A549 (cell line): ENCODE results near the gene TRDN. TPM values are rescaled to one million over a fixed set of nuclear protein-coding genes. Genes with fewer than 3 reads are reported as not detected.
"Not testable (repeated sequence)": the region's sequence is repeated elsewhere in the genome, so short reads cannot be mapped to it uniquely, and the experiment has no call there.

Source experiments
- ATAC-seq, 2 experiments: fragments of 200-7000 bp in 1 of 2; fragments of >200 bp in 1 of 2; cut with Nextera tagmentation in 1 of 2; cut with Tn5 transposase in 1 of 2; 3 replicates each; pipeline versions ENCODE4 v1.8.0 to v1.9.1; 2018 to 2020; ENCODE audit warnings: mild to moderate bottlenecking in 1 of 2, moderate library complexity in 1 of 2
- CTCF ChIA-PET: fragments of 300-600 bp; sonication (Branson Sonifier 250); formaldehyde crosslinking; extraction: SDS; loops from one replicate; lab custom pipeline; 2021; ENCODE audit warnings: antibody characterized with exemption, inconsistent platforms; lab: Yijun Ruan, JAX
- POLR2A ChIA-PET: fragments of 350-600 bp; formaldehyde crosslinking; extraction: SDS; loops from one replicate; lab custom pipeline; 2021; ENCODE audit warnings: antibody characterized with exemption, inconsistent platforms; lab: Yijun Ruan, JAX
- DNase-seq, 2 experiments: peaks; one replicate each; pipeline versions ENCODE4 v3.0.0 to v3.0.0-alpha.2; 2011 to 2016; ENCODE audit warnings: low read depth in 1 of 2, low spot score in 1 of 2
- FAIRE-seq: peaks from 2 replicates; lab custom pipeline; 2011; peaks lifted over from hg19 to GRCh38; lab: Jason Lieb, UNC
- H3K27ac ChIP-seq, 2 experiments: fragments of >200 bp; sonication (Bioruptor Twin); formaldehyde crosslinking; 3 replicates each; pipeline ENCODE4 v1.5.1; 2016 to 2017
- H3K4me1 ChIP-seq: fragments of >200 bp; sonication (Bioruptor Twin); formaldehyde crosslinking; 3 replicates; pipeline ENCODE4 v1.6.1; 2016
- H3K4me2 ChIP-seq: fragments of >200 bp; sonication (Bioruptor Twin); formaldehyde crosslinking; 3 replicates; pipeline ENCODE4 v1.6.1; 2016
- H3K4me3 ChIP-seq: fragments of >200 bp; sonication (Bioruptor Twin); formaldehyde crosslinking; 3 replicates; pipeline ENCODE4 v1.5.1; 2016
- H3K9me3 ChIP-seq: fragments of >200 bp; sonication (Bioruptor Twin); formaldehyde crosslinking; 3 replicates; pipeline ENCODE4 v1.6.1; 2016
- CBX2 ChIP-seq: fragments of 200-600 bp; sonication (generic); IDR thresholded peaks from 2 replicates; pipeline ENCODE4 v1.6.1; 2016; ENCODE audit warnings: low read depth, mild to moderate bottlenecking, borderline replicate concordance
- CHD2 ChIP-seq: fragments of 150-350 bp; IDR thresholded peaks from 2 replicates; pipeline ENCODE4 v1.6.1; 2014; ENCODE audit warnings: low read length; ENCODE audit not compliant: partially characterized antibody
- CHD4 ChIP-seq: fragments of 200-600 bp; sonication (generic); IDR thresholded peaks from 2 replicates; pipeline ENCODE4 v1.6.1; 2016; ENCODE audit warnings: antibody characterized with exemption, mild to moderate bottlenecking, borderline replicate concordance
- EHMT2 ChIP-seq: fragments of 200-600 bp; sonication (generic); IDR thresholded peaks from 2 replicates; pipeline ENCODE4 v1.6.1; 2016; ENCODE audit warnings: antibody characterized with exemption, low read depth, mild to moderate bottlenecking, moderate library complexity
- GATA3 ChIP-seq: IDR thresholded peaks from 2 replicates; pipeline ENCODE4 v1.6.1; 2012; ENCODE audit warnings: borderline replicate concordance
- HEYL ChIP-seq: fragments of 250-450 bp; sonication (Bioruptor Pico); IDR thresholded peaks from 2 replicates; pipeline ENCODE4 v1.8.0; 2021; ENCODE audit warnings: mild to moderate bottlenecking, moderate library complexity
- HOXA7 ChIP-seq: fragments of 250-450 bp; sonication (Bioruptor Pico); IDR thresholded peaks from 2 replicates; pipeline ENCODE4 v1.5.0; 2020; ENCODE audit warnings: mild to moderate bottlenecking, moderate library complexity
- JUN ChIP-seq, 2 experiments: fragments of >200 bp; sonication (Bioruptor Twin); formaldehyde crosslinking; IDR thresholded peaks; 2 replicates in 1 of 2; 3 replicates in 1 of 2; pipeline ENCODE4 v1.6.1; 2016 to 2017
- JUNB ChIP-seq: fragments of >200 bp; sonication (Bioruptor Twin); formaldehyde crosslinking; IDR thresholded peaks from 2 replicates; pipeline ENCODE4 v1.6.1; 2016
- KDM1A ChIP-seq: fragments of 200-600 bp; sonication (generic); IDR thresholded peaks from 2 replicates; pipeline ENCODE4 v1.6.1; 2016; ENCODE audit warnings: low read depth, mild to moderate bottlenecking
- KDM5A ChIP-seq: fragments of 200-600 bp; sonication (generic); IDR thresholded peaks from 2 replicates; pipeline ENCODE4 v1.6.1; 2016; ENCODE audit warnings: antibody characterized with exemption, mild to moderate bottlenecking
- MAFK ChIP-seq: fragments of 450-650 bp; IDR thresholded peaks from 2 replicates; pipeline ENCODE4 v1.6.1; 2014; ENCODE audit not compliant: partially characterized antibody
- MYC ChIP-seq: IDR thresholded peaks from 2 replicates; pipeline ENCODE4 v1.6.1; 2012; ENCODE audit warnings: mild to moderate bottlenecking, inconsistent platforms, low read length, improper control_type of control experiment, borderline replicate concordance
- NFE2L2 ChIP-seq: fragments of 150-350 bp; conservative IDR thresholded peaks from 2 replicates; pipeline ENCODE4 v1.6.1; 2014; ENCODE audit warnings: low read length
- NPAS2 ChIP-seq: fragments of 250-450 bp; sonication (Bioruptor Pico); IDR thresholded peaks from 2 replicates; pipeline ENCODE4 v1.8.0; 2022; ENCODE audit warnings: mild to moderate bottlenecking, moderate library complexity, borderline replicate concordance
- POLR2AphosphoS2 ChIP-seq: conservative IDR thresholded peaks from 2 replicates; pipeline ENCODE4 v1.6.1; 2012; ENCODE audit warnings: low read length, improper control_type of control experiment, inconsistent platforms
- RNF2 ChIP-seq: fragments of 200-600 bp; sonication (generic); IDR thresholded peaks from 2 replicates; pipeline ENCODE4 v1.6.1; 2016; ENCODE audit warnings: low read depth, mild to moderate bottlenecking, antibody characterized with exemption, moderate library complexity, borderline replicate concordance
- ZC3H11A ChIP-seq: fragments of 450-650 bp; IDR thresholded peaks from 2 replicates; pipeline ENCODE4 v1.6.1; 2014; ENCODE audit warnings: antibody characterized with exemption, mild to moderate bottlenecking
- WGBS: methylation state at CpG from one replicate; pipeline ENCODE4 v1.1.6; 2017; ENCODE audit errors: missing lambda C conversion rate; 5-methylcytosine and 5-hydroxymethylcytosine counted together
- polyA plus RNA-seq, 4 experiments: library from polyadenylated mRNA; depleted of rRNA in 3 of 4; stranded (reverse); fragments of >200 nt; fragmentation: RNase III in 1 of 4; extraction: RNeasy Plus Mini Kit Qiagen cat#74134 plus additional on column Dnase treatment in 1 of 4; gene quantifications; 2 replicates in 3 of 4; 3 replicates in 1 of 4; pipeline ENCODE4 v1.2.3, GENCODE V29; 2011 to 2017
- TF ChIP-seq, protein P1 (sequence below): fragments of 150-350 bp; IDR thresholded peaks from 2 replicates; pipeline ENCODE4 v1.6.1; 2014; ENCODE audit warnings: low read depth, mild to moderate bottlenecking, low read length
- TF ChIP-seq, protein P2 (sequence below): fragments of >200 bp; sonication (Bioruptor Twin); formaldehyde crosslinking; IDR thresholded peaks from 3 replicates; pipeline ENCODE4 v1.5.1; 2016
- TF ChIP-seq, protein P3 (sequence below): fragments of 250-450 bp; sonication (Bioruptor Pico); IDR thresholded peaks from 2 replicates; pipeline ENCODE4 v1.5.0; 2020; ENCODE audit warnings: low read depth, mild to moderate bottlenecking, moderate library complexity
- TF ChIP-seq, protein P4 (sequence below): fragments of >200 bp; sonication (Bioruptor Twin); formaldehyde crosslinking; IDR thresholded peaks from 2 replicates; pipeline ENCODE4 v1.6.1; 2016

Gene TRDN
- polyA plus RNA-seq, 2 of the 4 experiments (the other 2 are of a cell fraction), result not detected

DNA sequence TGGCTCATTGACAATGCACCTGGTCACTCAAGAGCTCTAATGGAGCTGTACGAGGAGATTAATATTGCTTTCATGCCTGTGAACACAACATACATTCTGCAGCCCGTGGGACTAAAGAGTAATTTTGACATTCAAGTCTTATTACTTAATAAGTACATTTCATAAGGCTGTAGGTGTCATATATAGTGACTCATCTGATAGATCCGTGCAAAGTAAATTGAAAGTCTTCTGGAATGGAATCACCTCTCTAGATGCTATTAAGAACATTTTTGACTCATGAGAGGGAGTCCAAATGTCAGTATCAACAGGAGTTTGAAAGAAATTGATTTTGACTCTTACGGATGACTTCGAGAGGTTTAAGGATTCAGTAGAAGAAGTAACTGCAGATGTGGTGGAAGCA lies 372.8 kb downstream of the TRDN start:
- Histone ChIP-seq H3K27ac (no peak overlapping the region), H3K9me3 (no peaks in the 10 kb centered on the region), H3K4me2 (no peak overlapping the region), H3K4me1 (no peaks in the 10 kb centered on the region), H3K4me3 (no peak overlapping the region)
- ChIA-PET CTCF (no interaction called here), POLR2A (no interaction called here)
- WGBS, result 34% methylated on average over 5 of the region's 5 CpGs
- no peak for ATAC-seq
- DNase-seq, result no peak
- no peak for FAIRE-seq
- TF ChIP-seq JUNB (no peak), CHD2 (no peak), NPAS2 (CRISPR knock-in tag) (no peak), HEYL (CRISPR knock-in tag) (no peak), MYC (no peak), JUN (IDR thresholded peaks at IDR 0.05) (no peak), GATA3 (no peak), RNF2 (no peak), KDM5A (no peak), POLR2AphosphoS2 (no peak), EHMT2 (no peak), NFE2L2 (no peak), HOXA7 (CRISPR knock-in tag) (no peak), ZC3H11A (no peak), CBX2 (no peak), MAFK (no peak)
- TF ChIP-seq, protein P1, sequence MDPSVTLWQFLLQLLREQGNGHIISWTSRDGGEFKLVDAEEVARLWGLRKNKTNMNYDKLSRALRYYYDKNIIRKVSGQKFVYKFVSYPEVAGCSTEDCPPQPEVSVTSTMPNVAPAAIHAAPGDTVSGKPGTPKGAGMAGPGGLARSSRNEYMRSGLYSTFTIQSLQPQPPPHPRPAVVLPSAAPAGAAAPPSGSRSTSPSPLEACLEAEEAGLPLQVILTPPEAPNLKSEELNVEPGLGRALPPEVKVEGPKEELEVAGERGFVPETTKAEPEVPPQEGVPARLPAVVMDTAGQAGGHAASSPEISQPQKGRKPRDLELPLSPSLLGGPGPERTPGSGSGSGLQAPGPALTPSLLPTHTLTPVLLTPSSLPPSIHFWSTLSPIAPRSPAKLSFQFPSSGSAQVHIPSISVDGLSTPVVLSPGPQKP, result no peak
- TF ChIP-seq, protein P2, sequence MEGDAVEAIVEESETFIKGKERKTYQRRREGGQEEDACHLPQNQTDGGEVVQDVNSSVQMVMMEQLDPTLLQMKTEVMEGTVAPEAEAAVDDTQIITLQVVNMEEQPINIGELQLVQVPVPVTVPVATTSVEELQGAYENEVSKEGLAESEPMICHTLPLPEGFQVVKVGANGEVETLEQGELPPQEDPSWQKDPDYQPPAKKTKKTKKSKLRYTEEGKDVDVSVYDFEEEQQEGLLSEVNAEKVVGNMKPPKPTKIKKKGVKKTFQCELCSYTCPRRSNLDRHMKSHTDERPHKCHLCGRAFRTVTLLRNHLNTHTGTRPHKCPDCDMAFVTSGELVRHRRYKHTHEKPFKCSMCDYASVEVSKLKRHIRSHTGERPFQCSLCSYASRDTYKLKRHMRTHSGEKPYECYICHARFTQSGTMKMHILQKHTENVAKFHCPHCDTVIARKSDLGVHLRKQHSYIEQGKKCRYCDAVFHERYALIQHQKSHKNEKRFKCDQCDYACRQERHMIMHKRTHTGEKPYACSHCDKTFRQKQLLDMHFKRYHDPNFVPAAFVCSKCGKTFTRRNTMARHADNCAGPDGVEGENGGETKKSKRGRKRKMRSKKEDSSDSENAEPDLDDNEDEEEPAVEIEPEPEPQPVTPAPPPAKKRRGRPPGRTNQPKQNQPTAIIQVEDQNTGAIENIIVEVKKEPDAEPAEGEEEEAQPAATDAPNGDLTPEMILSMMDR, result no peak
- TF ChIP-seq, protein P3, sequence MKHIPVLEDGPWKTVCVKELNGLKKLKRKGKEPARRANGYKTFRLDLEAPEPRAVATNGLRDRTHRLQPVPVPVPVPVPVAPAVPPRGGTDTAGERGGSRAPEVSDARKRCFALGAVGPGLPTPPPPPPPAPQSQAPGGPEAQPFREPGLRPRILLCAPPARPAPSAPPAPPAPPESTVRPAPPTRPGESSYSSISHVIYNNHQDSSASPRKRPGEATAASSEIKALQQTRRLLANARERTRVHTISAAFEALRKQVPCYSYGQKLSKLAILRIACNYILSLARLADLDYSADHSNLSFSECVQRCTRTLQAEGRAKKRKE (CRISPR knock-in tag), result no peak
- TF ChIP-seq, protein P4, sequence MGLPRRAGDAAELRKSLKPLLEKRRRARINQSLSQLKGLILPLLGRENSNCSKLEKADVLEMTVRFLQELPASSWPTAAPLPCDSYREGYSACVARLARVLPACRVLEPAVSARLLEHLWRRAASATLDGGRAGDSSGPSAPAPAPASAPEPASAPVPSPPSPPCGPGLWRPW, result no peak

DNA sequence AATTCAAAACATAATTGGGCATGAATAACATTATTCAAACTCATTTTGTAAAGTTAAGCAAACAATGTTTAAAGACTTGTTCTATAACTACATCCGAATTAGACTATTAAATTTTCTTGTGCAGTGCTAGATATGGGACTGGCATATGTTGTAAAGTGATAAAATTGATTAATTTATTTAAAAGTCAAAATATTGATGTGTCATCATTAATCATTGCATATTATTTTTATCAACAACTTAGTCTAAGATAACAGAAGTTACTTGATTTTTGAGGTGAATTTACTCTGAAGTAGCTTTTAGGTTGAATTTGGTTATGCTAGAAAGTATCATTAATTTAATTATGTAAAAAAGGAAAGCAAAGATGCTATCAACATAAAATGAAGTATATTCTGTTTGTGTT lies 396.1 kb downstream of the TRDN start:
- POLR2A ChIA-PET, result no interaction called here
- TF ChIP-seq MAFK, result peak; percentile 79
- no peak for TF ChIP-seq KDM1A
- TF ChIP-seq, all 56 proteins: peak for 1
- WGBS, result 7% methylated on average over 1 of the region's 1 CpG
- H3K9me3 ChIP-seq, result no peaks in the 10 kb centered on the region
- FAIRE-seq (no peak), ATAC-seq (no peak), DNase-seq (no peak)
- no peak overlapping the region for H3K27ac ChIP-seq
- CTCF ChIA-PET, result no interaction called here
- H3K4me1 ChIP-seq, result no peaks in the 10 kb centered on the region
- H3K4me2 ChIP-seq, result no peak overlapping the region
- no peak overlapping the region for H3K4me3 ChIP-seq

DNA sequence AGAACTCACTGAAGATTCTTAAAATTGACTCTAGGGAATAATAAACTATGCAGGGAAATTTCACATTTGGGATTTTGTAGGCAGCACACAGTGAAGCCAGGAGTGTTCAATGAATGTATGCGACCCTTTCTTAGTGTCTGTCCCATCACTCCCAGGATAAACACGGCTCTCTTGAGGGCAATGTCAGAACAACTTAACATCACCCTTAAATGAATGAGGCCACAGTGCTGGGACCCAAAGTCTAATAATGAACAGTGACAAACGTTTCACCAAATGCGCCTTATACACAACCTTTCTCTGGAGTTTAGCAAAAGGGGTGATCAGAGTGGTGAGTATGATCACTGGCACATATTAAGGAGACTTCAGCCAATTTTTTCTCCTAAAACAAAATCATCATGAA lies 403.4 kb downstream of the TRDN start:
- WGBS, result 33% methylated on average over 4 of the region's 4 CpGs
- Histone ChIP-seq H3K27ac (no peak overlapping the region), H3K4me3 (no peak overlapping the region), H3K4me1 (no peaks in the 10 kb centered on the region), H3K4me2 (no peak overlapping the region), H3K9me3 (no peaks in the 10 kb centered on the region)
- DNase-seq (no peak), ATAC-seq (no peak), FAIRE-seq (no peak)
- TF ChIP-seq, protein P3 (CRISPR knock-in tag), result no peak
- no peak for TF ChIP-seq CHD4
- ChIA-PET CTCF (no interaction called here), POLR2A (no interaction called here)

DNA sequence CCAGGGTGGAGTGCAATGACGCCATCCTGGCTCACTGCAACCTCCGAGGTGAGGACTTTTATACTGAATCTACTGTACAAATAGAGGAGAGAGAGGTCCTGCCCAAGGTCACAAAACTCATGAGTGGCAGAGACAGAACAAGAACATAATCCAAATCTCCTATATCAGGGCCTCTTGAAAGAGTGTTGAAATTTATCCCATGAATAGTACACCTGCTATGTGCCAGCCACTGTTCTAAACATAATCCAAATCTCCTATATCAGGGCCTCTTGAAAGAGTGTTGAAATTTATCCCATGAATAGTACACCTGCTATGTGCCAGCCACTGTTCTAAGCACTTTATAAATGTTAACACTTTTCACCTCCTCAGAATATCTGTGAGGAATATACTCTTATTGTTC lies 409.0 kb downstream of the TRDN start:
- H3K9me3 ChIP-seq, H3K4me2 ChIP-seq, POLR2A ChIA-PET, H3K27ac ChIP-seq, DNase-seq, CTCF ChIA-PET, ATAC-seq, H3K4me3 ChIP-seq, FAIRE-seq, H3K4me1 ChIP-seq: not testable (repeated sequence)
- 9% methylated on average over 2 of the region's 2 CpGs for WGBS
